Superior temporal gyrus (tissue), 1 donor: ENCODE measurements around the gene ST7.

Source experiments
- DNase-seq: peaks from one replicate; pipeline ENCODE4 v3.0.0-alpha.2; 2016; ENCODE audit errors: extremely low spot score

ST7 gene

GRCh38 chr7:116978006-116978405, 24.7 kb downstream of the ST7 start:
- DNase-seq: no peak

- DNase-seq: no peak
Measured at GRCh38 chr7:116979430-116979829, 26.1 kb downstream of the ST7 start.

DNA sequence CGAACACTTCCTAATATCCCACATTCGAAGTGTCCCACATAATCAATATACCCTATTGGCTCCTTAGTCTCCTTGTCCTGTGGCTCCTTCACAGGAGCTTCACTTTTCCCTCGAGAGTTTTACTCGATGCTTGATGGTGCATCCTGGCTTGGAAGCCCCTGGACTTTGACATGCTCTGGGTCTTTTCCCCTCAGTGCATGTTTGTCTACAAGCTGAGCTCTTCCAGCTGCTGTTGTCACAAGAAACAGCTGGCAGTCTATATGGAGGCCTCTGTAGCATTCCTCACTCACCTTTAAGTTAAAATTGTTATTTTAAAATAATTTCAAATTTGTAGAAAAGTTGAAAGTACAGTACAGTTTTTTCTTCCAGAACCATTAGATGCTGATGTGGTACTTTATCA, 27.1 kb downstream of the ST7 start:
- DNase-seq: no peak

GRCh38 chr7:116981939-116982338, 28.6 kb downstream of the ST7 start:
- no peak for DNase-seq

GRCh38 chr7:116984511-116984910, 31.2 kb downstream of the ST7 start:
- DNase-seq: no peak

- DNase-seq: peak; percentile 85
Measured at GRCh38 chr7:116984917-116985316, 31.6 kb downstream of the ST7 start.

DNA sequence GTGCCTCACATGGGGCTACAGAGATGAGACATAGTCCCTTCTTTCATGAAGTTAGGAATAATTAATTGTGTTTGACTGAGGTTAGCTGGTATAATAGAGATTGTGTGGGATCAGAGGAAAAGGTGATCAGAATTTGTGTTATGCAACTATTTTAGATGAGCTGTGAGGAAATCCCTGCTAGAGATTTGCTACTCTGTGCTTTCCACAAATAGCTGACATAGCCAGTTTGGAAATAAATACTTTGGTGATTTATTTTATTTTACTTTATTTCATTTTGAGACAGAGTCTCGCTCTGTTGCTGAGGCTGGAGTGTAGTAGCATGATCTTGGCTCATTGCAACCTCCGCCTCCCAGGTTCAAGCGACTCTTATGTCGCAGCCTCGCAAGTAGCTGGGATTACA, 32.3 kb downstream of the ST7 start:
- no peak for DNase-seq

GRCh38 chr7:116986611-116987565, 33.6 kb downstream of the ST7 start:
- no peak for DNase-seq

- peak; percentile 74 for DNase-seq
Measured at GRCh38 chr7:116988363-116988989, 35.2 kb downstream of the ST7 start.

DNA sequence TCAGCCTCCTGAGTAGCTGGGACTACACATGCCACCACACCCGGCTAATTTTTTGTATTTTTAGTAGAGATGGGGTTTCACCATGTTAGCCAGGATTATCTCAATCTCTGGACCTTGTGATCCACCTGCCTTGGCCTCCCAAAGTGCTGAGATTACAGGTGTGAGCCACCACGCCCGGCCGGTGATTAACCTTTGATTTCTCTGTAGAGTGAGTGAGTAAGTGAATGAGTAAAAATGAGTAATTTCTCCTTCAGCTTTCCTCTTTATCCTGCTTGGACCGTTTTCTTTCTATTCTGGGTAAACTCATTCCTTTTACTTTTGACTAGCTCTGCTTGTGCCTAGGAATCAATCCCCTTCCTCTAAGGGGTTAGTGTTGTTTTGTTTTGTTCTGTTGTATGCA, 36.8 kb downstream of the ST7 start:
- no peak for DNase-seq

GRCh38 chr7:116991233-116991632, 37.9 kb downstream of the ST7 start:
- no peak for DNase-seq

DNA sequence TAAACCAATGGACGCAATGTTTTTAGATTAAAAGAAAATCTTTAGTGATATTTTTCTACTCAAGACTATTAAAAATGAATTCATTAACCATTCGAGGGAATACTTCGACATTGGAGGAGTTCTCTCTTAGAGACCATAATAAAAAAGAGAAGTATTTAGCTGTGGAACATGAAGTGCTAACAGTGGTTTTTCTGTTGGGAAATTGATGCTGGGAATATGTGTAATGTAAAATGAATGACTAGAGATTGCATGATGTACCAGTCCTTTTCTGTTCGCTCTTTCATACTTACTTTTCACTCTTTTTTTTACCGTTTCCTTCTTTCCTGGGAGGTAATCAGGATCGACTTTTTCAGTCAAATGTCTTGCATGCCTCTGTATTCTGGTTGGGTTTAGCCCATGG, 41.3 kb downstream of the ST7 start:
- DNase-seq: no peak

DNA sequence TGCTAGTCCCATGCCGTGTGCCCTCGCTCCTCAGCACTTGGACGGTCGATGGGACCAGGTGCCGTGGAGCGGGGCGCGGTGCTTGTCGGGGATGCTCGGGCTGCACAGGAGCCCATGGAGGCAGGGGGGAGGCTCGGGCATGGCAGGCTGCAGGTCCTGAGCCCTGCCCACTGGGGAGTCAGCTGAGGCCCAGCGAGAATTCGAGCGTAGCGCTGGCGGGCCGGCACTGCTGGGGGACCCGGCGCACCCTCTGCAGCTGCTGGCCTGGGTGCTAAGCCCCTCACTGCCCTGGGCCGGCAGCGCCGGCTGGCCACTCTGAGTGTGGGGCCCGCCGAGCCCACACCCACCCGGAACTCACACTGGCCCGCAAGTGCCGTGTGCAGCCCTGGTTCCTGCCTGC, 44.7 kb downstream of the ST7 start:
- DNase-seq: no peak

DNA sequence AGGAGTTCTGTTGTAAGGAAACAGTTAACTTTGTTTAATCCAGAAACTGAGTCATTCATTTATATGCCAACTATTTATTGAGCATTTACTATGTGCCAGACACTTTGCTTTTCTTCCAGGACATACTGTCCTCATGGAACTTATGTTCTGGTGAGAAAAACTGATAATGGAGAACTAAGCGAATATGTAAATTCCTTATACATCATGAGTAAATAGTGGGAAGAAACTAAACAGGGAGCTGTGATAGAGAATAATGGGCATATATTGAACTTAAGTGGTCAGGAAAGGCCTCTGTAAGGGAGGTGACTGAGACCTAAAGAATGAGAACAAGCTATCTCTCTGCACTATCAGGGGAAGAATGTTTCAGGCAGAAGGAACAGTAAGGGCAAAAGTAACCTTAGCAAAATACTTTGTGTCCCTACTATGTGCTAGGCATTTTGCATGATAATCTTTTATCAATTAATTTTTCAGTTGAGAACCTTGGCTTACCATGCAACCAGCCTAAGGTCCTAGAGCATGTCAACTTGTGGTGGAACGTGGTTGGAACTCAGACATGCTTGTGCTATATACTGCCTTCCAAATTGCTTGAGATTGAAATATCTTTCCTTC, 45.4 kb downstream of the ST7 start:
- DNase-seq: no peak

DNA sequence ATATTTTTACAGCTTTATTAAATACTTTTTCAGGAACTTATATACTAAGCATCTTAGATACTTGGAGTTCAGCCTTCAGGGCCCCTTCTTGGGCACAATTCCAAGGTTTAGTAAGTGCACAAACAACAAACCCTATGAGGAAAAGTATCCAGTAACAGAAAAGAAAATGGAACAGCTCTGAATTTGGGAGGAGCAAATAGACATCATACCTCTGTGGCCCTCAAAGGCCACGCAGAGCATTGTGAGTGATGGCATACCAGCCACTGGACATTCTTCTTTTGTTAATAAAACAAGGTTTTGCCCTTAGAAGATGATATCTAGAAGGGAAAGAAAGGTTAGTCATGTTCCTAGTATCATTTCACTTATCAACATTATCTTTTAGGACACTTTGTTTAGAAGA, 46.0 kb downstream of the ST7 start:
- DNase-seq: no peak

GRCh38 chr7:117001283-117001682, 48.0 kb downstream of the ST7 start:
- no peak for DNase-seq

DNA sequence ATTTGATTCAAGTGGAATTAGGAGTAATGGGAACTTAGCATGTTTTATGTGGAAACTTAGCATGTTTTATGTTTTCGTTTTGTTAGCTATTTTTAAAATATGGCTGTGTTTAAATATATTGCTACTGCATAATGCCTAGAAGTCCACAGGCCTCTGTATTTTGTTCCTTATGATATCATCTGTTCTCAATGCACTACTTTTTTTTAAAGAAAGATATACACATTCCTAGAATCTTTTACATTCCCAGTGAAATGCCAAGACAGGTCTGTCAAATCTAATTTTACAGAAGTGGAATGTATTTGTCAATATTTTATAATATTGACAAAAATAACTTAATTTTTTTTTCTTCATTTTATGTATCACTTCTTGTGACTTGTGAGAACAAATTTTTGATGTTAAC, 51.6 kb downstream of the ST7 start:
- no peak for DNase-seq

GRCh38 chr7:117005449-117005848, 52.1 kb downstream of the ST7 start:
- DNase-seq: no peak

GRCh38 chr7:117006907-117007684, 53.8 kb downstream of the ST7 start:
- no peak for DNase-seq

DNA sequence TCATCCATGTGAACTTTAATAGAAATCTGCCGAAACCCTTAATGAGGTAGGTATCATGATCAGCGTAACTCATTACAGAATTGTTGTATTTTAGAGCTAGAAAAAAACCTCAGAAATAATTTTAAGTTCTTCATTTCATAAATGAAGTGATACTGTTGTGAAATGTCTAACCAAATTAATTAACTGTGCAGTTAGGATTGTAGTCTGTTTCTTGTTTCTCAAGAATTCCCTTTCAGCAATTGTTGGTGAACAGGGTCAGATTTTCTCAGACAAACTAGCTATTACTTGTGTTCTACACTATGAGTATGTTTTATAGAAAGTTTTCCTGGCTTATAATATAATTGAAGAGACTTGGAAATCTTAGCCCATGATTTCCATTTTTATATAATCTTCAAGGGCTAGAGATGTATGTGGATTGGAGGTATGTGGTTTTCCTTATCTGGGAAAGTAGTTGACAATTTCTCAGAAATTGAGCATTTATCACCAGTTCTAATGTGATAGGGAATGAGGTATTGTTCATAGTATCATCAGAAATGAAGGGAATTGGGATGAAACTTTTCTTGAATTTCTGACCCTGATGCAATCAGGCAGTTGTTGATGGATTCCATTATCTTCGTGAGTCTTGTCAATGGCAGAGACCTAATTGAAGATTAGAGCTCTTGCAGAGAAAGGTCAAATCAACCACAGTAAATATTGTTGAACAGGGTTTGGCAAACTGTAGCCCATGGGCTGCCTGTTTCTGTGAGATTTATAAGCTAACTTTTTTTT, 55.0 kb downstream of the ST7 start:
- DNase-seq: no peak

DNA sequence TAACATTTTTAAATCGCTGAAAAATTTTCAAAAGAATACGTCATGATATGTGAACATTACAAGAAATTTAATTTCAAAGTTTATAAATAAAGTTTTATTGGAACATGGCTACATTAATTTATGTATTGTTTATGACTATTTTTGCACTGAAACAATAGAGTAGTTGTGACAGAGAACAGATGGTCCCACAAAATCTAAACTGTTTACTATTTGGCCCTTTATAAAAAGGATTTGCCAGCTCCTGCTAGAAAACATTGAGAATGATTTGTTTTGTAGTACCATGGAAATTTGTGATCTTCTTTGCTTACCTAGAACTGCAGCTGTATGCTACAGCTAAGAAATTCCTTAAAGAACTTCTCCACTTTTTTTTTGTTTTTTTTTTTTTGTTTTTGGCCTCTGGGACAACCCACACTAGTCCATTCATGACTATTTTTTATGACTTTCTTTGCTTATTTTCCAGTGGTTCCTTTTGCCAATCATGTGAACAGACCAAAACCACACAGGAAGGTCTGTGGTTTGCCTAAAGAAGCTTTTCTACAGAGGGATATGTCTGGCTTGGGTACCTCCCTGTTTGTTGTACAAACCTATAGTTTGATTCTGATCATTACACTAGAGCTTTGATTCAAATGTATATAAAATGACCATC, 55.7 kb downstream of the ST7 start:
- DNase-seq: no peak
